HG02759 (cell line): Measurements from ENCODE around the gene METRN.
"Not testable (repeated sequence)": the region's sequence is repeated elsewhere in the genome, so short reads cannot be mapped to it uniquely, and the experiment has no call there.

Source experiments
- ATAC-seq: cut with Tn5 transposase; IDR thresholded peaks from one replicate; pipeline ENCODE4 v1.9.1; 2021; ENCODE audit warnings: mild to moderate bottlenecking, moderate library complexity; ENCODE audit not compliant: unreplicated experiment

Gene METRN

DNA sequence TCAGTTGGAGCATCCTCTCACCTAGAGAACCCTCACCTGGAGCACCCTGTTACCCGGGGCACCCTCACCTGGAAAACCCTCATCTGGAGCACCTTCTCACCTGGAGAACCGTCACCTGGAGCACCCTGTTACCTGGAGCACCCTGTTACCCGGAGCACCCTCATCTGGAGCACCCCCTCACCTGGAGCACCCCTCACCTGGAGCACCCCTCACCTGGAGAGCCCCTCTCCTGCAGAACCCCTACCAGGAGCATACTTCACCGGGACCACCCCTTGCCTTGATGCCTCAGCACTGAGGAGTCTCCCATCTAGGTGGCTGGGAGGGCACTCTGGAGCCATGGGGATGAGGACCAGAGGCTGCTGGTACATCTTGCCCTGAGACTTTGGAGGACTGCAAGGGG is 6.0 kb upstream of the METRN start:
- ATAC-seq: no peak

GRCh38 chr16:709566-710499 is 5.1 kb upstream of the METRN start:
- no peak for ATAC-seq

GRCh38 chr16:710500-711075 is 4.3 kb upstream of the METRN start:
- no peak for ATAC-seq

DNA sequence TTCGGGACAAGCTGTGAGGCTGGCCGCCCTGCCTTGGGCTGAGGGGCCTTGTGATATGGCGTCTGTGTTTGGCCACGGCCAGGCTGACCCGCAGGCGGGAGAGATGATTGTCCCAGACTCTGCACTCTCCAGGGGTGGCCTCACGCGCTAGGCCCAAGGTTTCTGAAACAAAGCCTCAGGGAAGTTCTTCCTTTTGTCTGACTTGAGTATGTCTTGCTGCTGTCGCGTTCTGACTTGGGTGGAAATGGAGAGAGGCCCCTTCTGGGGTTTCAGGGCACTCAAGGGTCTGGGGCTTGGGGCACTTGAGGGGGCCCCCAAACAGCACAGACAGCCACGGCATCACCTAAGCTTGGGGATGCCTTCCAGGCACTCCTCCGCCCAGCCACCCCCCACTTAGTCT is 3.8 kb upstream of the METRN start:
- no peak for ATAC-seq

DNA sequence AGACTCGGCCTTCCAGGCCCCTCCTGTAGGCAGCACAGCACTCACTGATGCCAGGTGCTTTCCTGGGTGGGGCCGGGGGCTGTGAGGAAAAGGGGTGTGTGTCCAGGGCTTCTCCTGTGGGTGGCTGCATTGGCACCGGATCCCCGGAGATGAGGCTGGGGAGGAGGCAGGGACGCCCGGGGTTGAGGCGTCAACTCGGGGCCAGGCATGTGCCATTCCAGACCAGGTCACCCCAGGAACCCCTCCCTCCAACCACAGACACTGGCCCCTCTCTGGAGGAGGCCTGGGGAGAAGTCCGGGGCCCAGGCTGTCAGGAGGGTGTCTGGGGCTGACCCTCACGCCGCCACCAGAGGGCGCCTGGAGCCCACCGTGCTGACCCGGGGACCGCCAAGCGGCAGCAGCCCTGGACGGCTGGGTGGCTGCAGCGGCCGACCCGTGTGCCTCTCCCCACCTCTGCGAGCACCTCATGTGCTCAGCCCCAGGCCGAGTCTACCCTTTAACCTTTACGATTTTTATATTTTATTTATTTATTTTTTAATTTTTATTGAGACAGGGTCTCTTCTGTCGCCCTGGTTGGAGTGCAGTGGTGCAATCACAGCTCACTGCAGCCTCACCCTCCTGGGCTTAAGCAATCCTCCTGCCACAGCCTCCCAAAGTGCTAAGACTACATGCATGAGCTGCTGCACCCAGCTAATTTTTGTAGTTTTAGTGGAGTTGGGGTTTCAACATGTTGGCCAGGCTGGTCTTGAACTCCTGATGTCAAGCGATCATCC is 3.2 kb upstream of the METRN start:
- no peak for ATAC-seq

GRCh38 chr16:712740-713250 is 2.1 kb upstream of the METRN start:
- not testable (repeated sequence) for ATAC-seq

- ATAC-seq: no peak
Observed at GRCh38 chr16:714079-714478, 839 bp upstream of the METRN start.

GRCh38 chr16:715477-716199 is 720 bp downstream of the METRN start:
- peak; percentile 12 for ATAC-seq

DNA sequence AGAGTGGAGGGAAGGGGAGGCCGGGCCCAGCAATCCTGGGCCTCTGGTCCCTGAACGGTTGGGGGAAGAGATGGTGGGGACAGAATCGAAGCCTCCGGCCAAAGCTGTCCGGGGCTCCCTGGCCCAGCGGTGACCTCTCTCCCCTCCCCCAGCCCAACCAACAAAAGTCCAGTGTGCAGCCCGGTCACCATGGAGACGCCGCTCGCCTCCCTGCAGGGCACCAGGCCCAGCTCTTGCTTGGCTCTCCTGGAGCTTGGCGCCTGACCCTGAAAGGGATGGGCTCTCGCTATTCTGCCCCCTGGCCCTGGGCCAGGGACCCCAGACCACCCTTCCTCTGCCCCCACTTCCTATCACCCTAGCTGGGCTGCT is 1.3 kb downstream of the METRN start:
- no peak for ATAC-seq

- no peak for ATAC-seq
Observed at GRCh38 chr16:716768-717325, 1.9 kb downstream of the METRN start.

DNA sequence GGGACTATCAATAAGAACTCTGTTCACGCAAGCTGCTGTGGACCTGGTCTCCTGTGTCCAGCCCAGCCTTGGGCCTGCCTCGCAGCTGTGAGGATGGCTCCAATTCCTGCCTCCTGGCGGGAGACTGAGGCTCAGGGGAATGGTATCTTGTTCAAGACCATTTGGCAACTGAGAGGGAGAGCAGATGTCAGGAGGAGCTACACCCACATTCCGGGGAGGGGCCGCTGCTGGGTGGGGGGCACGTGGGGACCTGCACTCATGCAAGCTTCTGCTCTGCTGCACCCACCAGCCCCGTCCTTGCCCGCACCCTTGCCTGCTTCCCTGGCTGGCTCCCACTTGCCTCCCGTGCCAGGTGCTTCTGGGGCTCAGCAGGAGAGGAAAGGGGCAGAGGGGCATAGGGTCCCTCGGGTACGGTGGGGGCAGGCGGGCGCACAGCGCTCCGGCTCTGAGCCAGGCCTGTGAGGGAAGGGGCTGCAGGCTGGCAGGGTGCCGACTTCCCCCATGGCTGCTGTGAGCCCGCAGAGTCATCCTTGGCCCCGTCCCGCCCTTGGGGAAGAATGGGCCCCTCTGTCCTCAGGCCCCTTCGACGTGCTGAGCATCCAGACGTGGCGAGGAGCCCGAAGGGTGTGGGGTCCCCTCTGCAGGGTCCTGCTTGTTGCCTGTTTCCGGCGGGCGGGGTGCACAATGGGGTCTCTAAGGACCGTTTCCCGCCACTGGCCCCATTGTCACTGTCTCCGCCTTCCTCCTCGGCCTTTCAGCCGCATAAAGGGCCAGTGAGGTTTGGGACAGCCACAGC is 2.7 kb downstream of the METRN start:
- ATAC-seq: no peak

DNA sequence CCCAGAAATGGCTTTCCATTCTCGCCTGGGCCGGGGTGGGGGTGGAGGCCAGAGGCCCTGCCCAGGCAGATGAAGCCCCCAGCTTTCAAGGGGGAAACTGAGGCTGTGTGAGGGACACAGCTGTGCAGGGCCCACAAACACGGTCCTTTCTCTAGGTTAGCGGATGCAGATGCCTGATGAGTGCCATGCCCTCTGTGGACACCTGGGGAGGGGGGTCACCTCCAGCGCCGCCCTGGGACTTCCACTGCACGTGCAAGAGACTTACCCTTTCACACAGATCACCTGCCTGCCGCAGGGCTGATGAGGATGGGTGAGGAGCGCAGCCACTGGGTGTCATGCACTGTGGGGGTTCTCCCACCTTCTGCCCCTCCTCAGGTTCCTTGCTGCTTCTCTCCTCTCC is 3.5 kb downstream of the METRN start:
- no peak for ATAC-seq

DNA sequence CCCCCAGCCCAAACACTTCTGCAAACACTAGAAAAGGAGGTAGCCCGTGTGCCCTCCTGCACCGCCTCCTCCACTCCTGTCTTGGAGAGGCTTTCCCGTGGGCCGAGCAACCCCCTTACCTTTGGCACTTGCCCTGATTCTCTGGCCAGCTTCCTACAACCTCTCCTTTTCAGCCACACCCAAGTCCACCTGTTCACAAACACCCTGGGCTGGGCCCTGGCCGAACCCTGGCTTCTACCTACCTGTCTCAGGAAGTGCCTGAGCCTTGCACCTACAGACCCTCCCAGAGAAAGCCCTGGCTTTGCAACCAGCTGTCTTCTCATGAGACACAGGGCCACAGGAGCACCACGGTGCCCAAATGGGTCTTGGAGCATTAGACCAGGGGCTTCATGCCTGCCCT is 4.0 kb downstream of the METRN start:
- ATAC-seq: no peak

DNA sequence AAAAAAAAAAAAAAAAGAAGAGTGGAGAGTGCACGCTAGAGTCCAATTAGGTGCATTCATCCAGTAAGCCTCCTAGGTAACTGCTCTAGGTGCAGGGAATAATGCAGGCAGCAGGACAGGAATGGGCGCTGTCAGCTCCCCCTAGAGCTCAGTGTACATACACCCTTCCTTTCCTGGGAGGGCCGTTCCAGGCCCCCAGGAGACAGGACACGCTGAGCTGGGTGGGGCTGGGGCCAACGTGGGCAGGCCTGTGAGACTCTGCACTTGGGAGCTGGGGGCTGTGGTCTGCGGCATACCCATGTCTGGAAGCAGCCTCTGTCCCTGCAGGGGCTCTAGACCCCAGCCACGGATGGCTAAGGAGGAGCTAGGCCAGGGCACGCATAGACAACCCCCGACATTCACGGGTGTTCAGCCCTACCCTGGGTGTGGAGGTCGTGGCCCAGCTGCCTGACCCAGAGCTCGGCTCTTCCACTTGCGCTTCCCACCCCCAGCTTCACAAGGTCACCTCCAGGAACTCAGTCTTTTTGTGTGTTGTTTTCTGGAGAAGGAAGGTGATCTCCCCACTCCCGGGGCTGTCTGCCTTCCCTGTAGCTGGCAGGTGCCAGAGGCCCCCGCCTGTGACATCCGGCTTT is 5.0 kb downstream of the METRN start:
- ATAC-seq: no peak

DNA sequence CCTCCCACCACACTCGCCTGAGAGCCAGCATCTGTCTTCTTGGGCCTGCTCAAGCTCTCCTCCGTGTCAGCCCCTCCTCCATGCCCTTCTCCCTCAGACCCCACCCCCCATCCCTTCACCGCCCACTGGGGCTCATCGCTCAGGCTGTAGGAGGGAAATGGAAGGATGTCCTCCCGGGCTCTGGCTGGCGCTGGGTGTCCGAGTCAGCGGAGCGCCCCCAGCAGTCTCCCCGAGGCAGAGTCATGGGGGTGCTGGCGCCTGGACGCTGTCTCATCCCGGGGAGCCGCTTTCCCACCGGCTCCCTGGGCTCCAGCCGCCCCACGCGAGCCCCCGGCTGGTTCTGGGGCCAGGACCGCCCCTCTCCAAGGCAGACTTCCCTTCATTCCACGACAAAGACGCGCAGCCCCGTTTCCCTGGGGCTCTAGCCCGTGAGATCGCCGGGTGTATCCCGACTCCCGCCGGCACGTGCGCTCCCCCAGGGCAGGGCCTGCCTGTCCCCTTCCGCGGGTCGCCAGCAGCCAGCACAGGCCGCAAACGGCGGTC is 5.6 kb downstream of the METRN start:
- ATAC-seq: peak; percentile 19

DNA sequence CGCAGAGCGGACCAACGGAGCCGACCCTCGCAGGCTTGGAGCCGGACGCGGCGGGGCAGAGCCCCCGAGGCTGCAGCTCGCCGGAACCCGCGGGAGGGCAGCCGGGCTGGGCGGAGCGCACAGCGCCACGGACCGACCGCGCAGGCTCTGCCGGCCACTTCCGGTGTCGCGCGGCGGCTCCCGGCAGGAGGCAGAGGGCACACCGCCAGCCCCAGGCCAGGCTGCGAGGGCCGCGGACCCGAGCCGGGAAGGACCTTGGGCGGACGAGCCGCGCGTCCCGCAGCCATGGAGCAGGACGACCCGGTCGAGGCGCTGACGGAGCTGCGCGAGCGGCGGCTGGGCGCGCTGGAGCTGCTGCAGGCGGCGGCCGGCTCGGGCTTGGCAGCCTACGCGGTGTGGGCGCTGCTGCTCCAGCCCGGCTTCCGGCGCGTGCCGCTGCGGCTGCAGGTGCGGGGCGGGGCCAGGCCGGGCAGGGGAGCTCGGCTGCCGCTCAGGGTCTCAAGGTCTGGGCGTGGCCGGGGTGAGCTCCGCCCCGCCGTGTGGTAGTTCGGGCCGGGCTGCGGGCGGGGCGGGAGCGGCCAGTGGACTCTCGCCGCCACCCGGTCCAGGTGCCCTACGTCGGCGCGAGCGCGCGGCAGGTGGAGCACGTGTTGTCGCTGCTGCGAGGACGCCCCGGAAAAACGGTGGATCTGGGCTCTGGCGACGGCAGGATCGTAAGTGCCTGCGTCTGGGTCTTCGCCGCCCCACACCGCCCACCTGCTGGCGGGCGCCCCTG is 6.3 kb downstream of the METRN start, which contains the start of gene ANTKMT:
Gene ANTKMT (plus strand): TSS at position 157 of the 775 bp plus-strand sequence. CDS start 129 bp downstream, at position 286.
- ATAC-seq: peak; percentile 76

DNA sequence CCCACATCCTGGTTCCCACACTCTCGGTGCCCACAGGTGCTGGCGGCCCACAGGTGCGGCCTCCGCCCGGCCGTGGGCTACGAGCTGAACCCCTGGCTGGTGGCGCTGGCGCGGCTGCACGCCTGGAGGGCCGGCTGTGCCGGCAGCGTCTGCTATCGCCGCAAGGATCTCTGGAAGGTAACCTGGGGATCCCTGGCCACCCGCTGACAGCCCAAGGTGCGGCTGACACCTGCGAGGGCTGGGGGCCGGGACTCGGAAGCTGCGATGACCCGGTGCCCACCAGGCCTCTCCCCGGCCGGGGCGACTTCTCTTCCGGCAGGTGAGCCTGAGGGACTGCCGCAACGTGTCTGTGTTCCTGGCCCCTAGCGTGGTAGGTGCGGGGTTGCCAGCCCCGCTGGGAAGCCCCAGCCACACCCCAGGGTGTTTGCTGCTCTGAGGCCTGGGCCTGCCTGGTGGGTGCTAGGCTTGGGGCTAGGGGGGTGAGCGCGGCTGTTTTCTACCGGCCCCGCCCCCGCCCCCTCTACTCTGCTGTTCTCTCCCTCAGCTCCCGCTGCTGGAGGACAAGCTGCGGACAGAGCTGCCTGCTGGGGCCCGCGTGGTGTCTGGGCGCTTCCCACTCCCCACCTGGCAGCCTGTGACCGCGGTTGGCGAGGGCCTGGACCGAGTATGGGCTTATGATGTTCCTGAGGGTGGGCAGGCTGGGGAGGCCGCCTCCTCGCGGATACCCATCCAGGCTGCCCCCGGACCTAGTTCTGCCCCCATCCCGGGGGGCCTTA is 7.0 kb downstream of the METRN start:
- no peak for ATAC-seq
